DOHH2 (cell line): Measurements from ENCODE around the gene OPTN.

ENCODE experiments used
- H3F3A ChIP-seq: fragments of 200-600 bp; sonication (generic), shearing (Covaris generic); 2 replicates; pipeline ENCODE4 v1.6.0; 2016; ENCODE audit warnings: antibody characterized with exemption, mild to moderate bottlenecking; ENCODE audit not compliant: control insufficient read depth, insufficient read depth
- H3K27ac ChIP-seq: fragments of 200-600 bp; sonication (generic); 2 replicates; pipeline ENCODE4 v1.5.1; 2014; ENCODE audit warnings: low read depth, mild to moderate bottlenecking, low read length, moderate library complexity
- H3K27me3 ChIP-seq: fragments of 200-600 bp; sonication (generic); 2 replicates; pipeline ENCODE4 v1.6.1; 2014; ENCODE audit warnings: mild to moderate bottlenecking, low read length, mixed read lengths; ENCODE audit not compliant: control insufficient read depth
- H3K36me3 ChIP-seq: fragments of 200-600 bp; sonication (generic); 2 replicates; pipeline ENCODE4 v1.6.1; 2014; ENCODE audit warnings: mild to moderate bottlenecking, low read length, moderate library complexity, mixed read lengths; ENCODE audit not compliant: control insufficient read depth
- H3K4me1 ChIP-seq: fragments of 200-600 bp; sonication (generic); 2 replicates; pipeline ENCODE4 v1.6.1; 2014; ENCODE audit warnings: mild to moderate bottlenecking, low read length, mixed read lengths; ENCODE audit not compliant: control insufficient read depth
- H3K4me2 ChIP-seq: fragments of 200-600 bp; sonication (generic); 2 replicates; pipeline ENCODE4 v1.6.0; 2014; ENCODE audit warnings: mild to moderate bottlenecking, low read length, moderate library complexity
- H3K4me3 ChIP-seq: fragments of 200-600 bp; sonication (generic); 2 replicates; pipeline ENCODE4 v1.5.1; 2014; ENCODE audit warnings: mild to moderate bottlenecking, low read length, mixed read lengths
- H3K79me2 ChIP-seq: fragments of 200-600 bp; sonication (generic); 2 replicates; pipeline ENCODE4 v1.6.1; 2014; ENCODE audit warnings: mild to moderate bottlenecking, low read length, mixed read lengths; ENCODE audit not compliant: control insufficient read depth
- H3K9me2 ChIP-seq: fragments of 200-600 bp; sonication (generic); replicated peaks from 2 replicates; pipeline ENCODE4 v1.6.1; 2014; ENCODE audit warnings: mild to moderate bottlenecking, low read length, mixed read lengths; ENCODE audit not compliant: control insufficient read depth
- H3K9me3 ChIP-seq: fragments of 200-600 bp; sonication (generic); 2 replicates; pipeline ENCODE4 v1.6.1; 2014; ENCODE audit warnings: antibody characterized with exemption, low read length, mixed read lengths; ENCODE audit not compliant: control insufficient read depth, insufficient read depth
- H4K20me1 ChIP-seq: fragments of 200-600 bp; sonication (generic); 2 replicates; pipeline ENCODE4 v1.6.0; 2014; ENCODE audit warnings: low read depth, mild to moderate bottlenecking, antibody characterized with exemption, low read length, moderate library complexity; ENCODE audit not compliant: control insufficient read depth, insufficient read depth
- CTCF ChIP-seq: fragments of 200-600 bp; sonication (generic); IDR thresholded peaks from one replicate; pipeline ENCODE4 v1.5.1; 2014; ENCODE audit warnings: antibody characterized with exemption, mild to moderate bottlenecking, low read depth, low read length; ENCODE audit not compliant: poor library complexity, severe bottlenecking
- EZH2phosphoT487 ChIP-seq: fragments of 200-600 bp; sonication (generic); IDR thresholded peaks from 2 replicates; pipeline ENCODE4 v1.6.1; 2017; ENCODE audit warnings: borderline replicate concordance, mild to moderate bottlenecking, antibody characterized with exemption, low read length, moderate library complexity, mixed read lengths

OPTN gene

GRCh38 chr10:13158401-13158800 is 58.4 kb downstream of the OPTN start:
- TF ChIP-seq EZH2phosphoT487 (no peak), CTCF (no peak)
- Histone ChIP-seq H3K9me2 (no peaks in the 10 kb centered on the region), H3K27me3 (no peaks in the 10 kb centered on the region), H3K4me1 (peaks cover 30% of the 10 kb centered on the region), H3K36me3 (peaks cover 13% of the 10 kb centered on the region), H3K79me2 (peaks cover 20% of the 10 kb centered on the region), H3K4me3 (peak overlapping the region; percentile 60), H3K4me2 (peak overlapping the region; percentile 49), H4K20me1 (0 out of 2 replicates have a peak, but pooled peaks cover 7% of the 10 kb centered on the region), H3K27ac (no peak overlapping the region), H3K9me3 (no peaks in the 10 kb centered on the region), H3F3A (0 out of 2 replicates have a peak, but pooled peaks cover 2% of the 10 kb centered on the region)

- Histone ChIP-seq H3K9me3 (no peaks in the 10 kb centered on the region), H3F3A (0 out of 2 replicates have a peak, but pooled peaks cover 2% of the 10 kb centered on the region), H3K27ac (peak within 1 kb of the TSS; percentile 42), H3K4me2 (peak within 1 kb of the TSS; percentile 85), H3K4me3 (peak within 1 kb of the TSS; percentile 94), H3K4me1 (peaks cover 35% of the 10 kb centered on the region), H3K27me3 (no peaks in the 10 kb centered on the region), H3K9me2 (no peaks in the 10 kb centered on the region), H3K36me3 (peaks cover 41% of the 10 kb centered on the region), H3K79me2 (peaks cover 48% of the 10 kb centered on the region), H4K20me1 (peaks cover 9% of the 10 kb centered on the region; the same call in 1 of the 2 replicates)
- peak; percentile 84 for TF ChIP-seq CTCF
- TF ChIP-seq EZH2phosphoT487: no peak
Measured at GRCh38 chr10:13160934-13161856, 61.2 kb downstream of the OPTN start, which contains the start of gene MCM10. Gene MCM10 (plus strand): TSS chr10:13161558. CDS start chr10:13164203, 2,645 bp downstream.

GRCh38 chr10:13161857-13162271 is 61.9 kb downstream of the OPTN start:
- peak overlapping the region; percentile 94 for H3K4me3 ChIP-seq
- peaks cover 44% of the 10 kb centered on the region for H3K36me3 ChIP-seq
- H3K4me2 ChIP-seq: peak overlapping the region; percentile 85
- peaks cover 9% of the 10 kb centered on the region; the same call in 1 of the 2 replicates for H4K20me1 ChIP-seq
- H3K9me3 ChIP-seq: no peaks in the 10 kb centered on the region
- 0 out of 2 replicates have a peak, but pooled peaks cover 2% of the 10 kb centered on the region for H3F3A ChIP-seq
- H3K27ac ChIP-seq: peak overlapping the region; percentile 42
- no peaks in the 10 kb centered on the region for H3K9me2 ChIP-seq
- peaks cover 52% of the 10 kb centered on the region for H3K79me2 ChIP-seq
- TF ChIP-seq EZH2phosphoT487: no peak
- no peak for TF ChIP-seq CTCF
- H3K4me1 ChIP-seq: peaks cover 35% of the 10 kb centered on the region
- H3K27me3 ChIP-seq: no peaks in the 10 kb centered on the region
